NT2/D1 (cell line): ENCODE results near the gene PHKG1.
"Not testable (repeated sequence)": the region's sequence is repeated elsewhere in the genome, so short reads cannot be mapped to it uniquely, and the experiment has no call there.

ENCODE experiments used
- SUZ12 ChIP-seq: IDR thresholded peaks from 2 replicates; pipeline ENCODE4 v1.6.1; 2011; ENCODE audit not compliant: insufficient read length, insufficient read depth; ENCODE audit errors: extremely low read depth
- YY1 ChIP-seq: IDR thresholded peaks from 2 replicates; pipeline ENCODE4 v1.6.1; 2011; ENCODE audit not compliant: insufficient read length, insufficient read depth
- ZNF274 ChIP-seq: IDR thresholded peaks from 2 replicates; pipeline ENCODE4 v1.6.1; 2011; ENCODE audit warnings: mild to moderate bottlenecking, low read depth, low read length

DNA sequence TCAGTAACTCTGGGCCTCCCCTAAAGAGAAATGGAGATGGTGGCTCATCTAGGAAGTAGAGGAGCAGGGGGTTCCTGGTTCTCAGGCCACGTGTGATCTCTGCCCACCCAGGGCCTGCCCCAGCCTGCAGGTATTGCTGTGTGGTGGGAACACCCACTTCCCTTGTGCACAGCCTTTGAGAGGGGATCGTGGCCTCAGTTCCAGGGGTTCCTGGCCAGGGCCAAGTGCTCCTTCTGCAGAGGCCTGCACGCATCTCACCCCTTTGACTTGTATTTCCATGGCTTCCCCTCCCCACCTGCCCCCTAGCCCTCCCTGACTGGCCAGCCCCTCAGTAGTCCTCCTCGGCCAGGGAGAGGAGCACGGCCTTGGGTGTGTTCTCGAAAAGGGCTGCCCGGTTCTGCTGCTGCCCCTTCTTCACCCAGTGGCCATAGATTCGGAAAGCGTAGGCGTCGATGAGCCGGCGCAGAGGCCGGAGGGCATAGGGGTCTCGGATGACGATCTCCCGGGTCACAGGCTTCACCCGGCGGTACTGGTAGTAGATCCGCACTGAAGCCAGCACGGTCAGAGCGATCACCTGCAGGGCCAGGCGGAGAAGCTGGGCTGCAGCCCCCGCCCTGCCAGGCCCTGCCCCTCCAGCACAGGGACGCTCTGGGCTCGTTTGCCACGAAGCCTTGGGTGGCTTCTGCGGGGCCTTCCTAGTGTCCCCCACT, 11.9 kb downstream of the PHKG1 start:
- TF ChIP-seq YY1, SUZ12, ZNF274: not testable (repeated sequence)
